HG03175 (cell line): Measurements from ENCODE around the gene LIN37.
"Not testable (repeated sequence)": the region's sequence is repeated elsewhere in the genome, so short reads cannot be mapped to it uniquely, and the experiment has no call there.

Experiments
- ATAC-seq: cut with Tn5 transposase; IDR thresholded peaks from one replicate; pipeline ENCODE4 v1.9.1; 2021; ENCODE audit warnings: mild to moderate bottlenecking, moderate library complexity; ENCODE audit not compliant: unreplicated experiment

Gene LIN37

GRCh38 chr19:35719402-35720162, 28.8 kb upstream of the LIN37 start:
- ATAC-seq = no peak

- ATAC-seq = no peak
These were observed 28.2 kb upstream of the LIN37 start for GRCh38 chr19:35720163-35720524.

GRCh38 chr19:35720648-35721047, 27.7 kb upstream of the LIN37 start:
- ATAC-seq = no peak

- no peak for ATAC-seq
These were observed 27.0 kb upstream of the LIN37 start for GRCh38 chr19:35721374-35721773.

GRCh38 chr19:35722461-35722860, 25.9 kb upstream of the LIN37 start:
- ATAC-seq = no peak

- ATAC-seq = no peak
These were observed 25.5 kb upstream of the LIN37 start for GRCh38 chr19:35722897-35723296.

- ATAC-seq = no peak
These were observed 24.7 kb upstream of the LIN37 start for GRCh38 chr19:35723671-35724070.

GRCh38 chr19:35724132-35724531, 24.2 kb upstream of the LIN37 start:
- not testable (repeated sequence) for ATAC-seq

GRCh38 chr19:35724560-35724959, 23.8 kb upstream of the LIN37 start:
- no peak for ATAC-seq

- no peak for ATAC-seq
These were observed 23.0 kb upstream of the LIN37 start for GRCh38 chr19:35725216-35725861.

GRCh38 chr19:35727053-35727955, 21.1 kb upstream of the LIN37 start:
- no peak for ATAC-seq

- ATAC-seq = no peak
These were observed 20.2 kb upstream of the LIN37 start for GRCh38 chr19:35727956-35728706.

- no peak for ATAC-seq
These were observed 19.4 kb upstream of the LIN37 start for GRCh38 chr19:35729021-35729420.

- ATAC-seq = no peak
These were observed 18.6 kb upstream of the LIN37 start for GRCh38 chr19:35729763-35730162.

- no peak for ATAC-seq
These were observed 18.1 kb upstream of the LIN37 start for GRCh38 chr19:35730326-35730725.

- ATAC-seq = no peak
These were observed 17.0 kb upstream of the LIN37 start for GRCh38 chr19:35731353-35731752.

GRCh38 chr19:35731779-35732405, 16.5 kb upstream of the LIN37 start:
- ATAC-seq = no peak

GRCh38 chr19:35732540-35733179, 15.7 kb upstream of the LIN37 start:
- no peak for ATAC-seq

- ATAC-seq = no peak
These were observed 14.9 kb upstream of the LIN37 start for GRCh38 chr19:35733180-35734125.
